ENCODE measurements around the gene SAT2.

Gene SAT2

GRCh38 chr17:7627250-7628121 lies at the start of gene SAT2:
Gene SAT2, minus strand, starts transcription at chr17:7627821. Its CDS starts 186 bp downstream, at chr17:7627635.
- peak within 1 kb of the TSS; percentile 83 for H3K27ac ChIP-seq
- TF ChIP-seq CTCF (conservative IDR thresholded peaks at IDR 0.05) = no peak

- no peak overlapping the region for H3K27ac ChIP-seq
- no peak for TF ChIP-seq CTCF (conservative IDR thresholded peaks at IDR 0.05)
These were observed 48.9 kb upstream of the SAT2 start for GRCh38 chr17:7676533-7676932.

- no peak for TF ChIP-seq CTCF (conservative IDR thresholded peaks at IDR 0.05)
- no peak overlapping the region for H3K27ac ChIP-seq
These were observed 47.3 kb upstream of the SAT2 start for GRCh38 chr17:7674934-7675333.

GRCh38 chr17:7673239-7673638 lies 45.6 kb upstream of the SAT2 start:
- H3K27ac ChIP-seq = no peak overlapping the region
- TF ChIP-seq CTCF (conservative IDR thresholded peaks at IDR 0.05) = peak; percentile 42

GRCh38 chr17:7668482-7668881 lies 40.9 kb upstream of the SAT2 start:
- H3K27ac ChIP-seq = no peak overlapping the region
- no peak for TF ChIP-seq CTCF (conservative IDR thresholded peaks at IDR 0.05)

- no peak overlapping the region for H3K27ac ChIP-seq
- TF ChIP-seq CTCF (conservative IDR thresholded peaks at IDR 0.05) = no peak
These were observed 40.2 kb upstream of the SAT2 start for GRCh38 chr17:7667656-7668406.

GRCh38 chr17:7656958-7657609 lies 29.5 kb upstream of the SAT2 start:
- H3K27ac ChIP-seq = no peak overlapping the region

More at GRCh38 chr17:7656958-7657609, 29.5 kb upstream of the SAT2 start:
- TF ChIP-seq CTCF (conservative IDR thresholded peaks at IDR 0.05) = no peak

Data from VCaP (cell line).